K562 (cell line): ENCODE measurements around the gene ANKS1B. TPM values are rescaled to one million over a fixed set of nuclear protein-coding genes. Genes with fewer than 3 reads are reported as not detected.

Experiments
- ATAC-seq: fragments of 200-7000 bp; cut with Tn5 transposase; 3 replicates; pipeline ENCODE4 v1.9.1; 2020; ENCODE audit warnings: moderate library complexity
- BruUV-seq: library from RNA; stranded (reverse); fragments of 400-500 nt; replicated peaks from 2 replicates; lab custom pipeline; 2021; lab: Mats Ljungman, UMichigan
- CTCF ChIA-PET: fragments of 300-600 bp; formaldehyde crosslinking; extraction: SDS; loops from one replicate; lab custom pipeline; 2021; ENCODE audit warnings: low intra/inter-chr PET ratio; lab: Yijun Ruan, JAX
- POLR2A ChIA-PET: fragments of 300-600, 350-650 bp; sonication (Branson Sonifier 250); formaldehyde crosslinking; extraction: SDS; loops from one replicate; lab custom pipeline; 2021; ENCODE audit warnings: antibody characterized with exemption, inconsistent platforms; lab: Yijun Ruan, JAX
- DNase-seq, 4 experiments: peaks; one replicate each; pipeline versions ENCODE4 v3.0.0 to v3.0.0-alpha.2; 2011 to 2018; ENCODE audit warnings: low spot score in 3 of 4, mixed read lengths in 3 of 4; ENCODE audit errors: extremely low read depth in 1 of 4
- FAIRE-seq: peaks from 2 replicates; lab custom pipeline; 2011; peaks lifted over from hg19 to GRCh38; lab: Jason Lieb, UNC
- H2AFZ ChIP-seq: 2 replicates; pipeline ENCODE4 v1.6.0; 2011; ENCODE audit warnings: low read depth, low read length, control low read depth, inconsistent platforms
- H3K27ac ChIP-seq: fragments of 200-600 bp; 3 replicates; pipeline ENCODE4 v1.8.0; 2011; ENCODE audit warnings: low read depth, mild to moderate bottlenecking, control low read depth, inconsistent platforms, low read length, moderate library complexity, mixed read lengths; ENCODE audit errors: extremely low read depth
- H3K27me3 ChIP-seq, 2 experiments: fragments of 300-600 bp in 1 of 2; 2 replicates in 1 of 2; 3 replicates in 1 of 2; pipeline versions ENCODE4 v1.6.0 to v1.8.0; 2011; ENCODE audit warnings: inconsistent platforms in 2 of 2, low read length in 2 of 2, mild to moderate bottlenecking in 1 of 2, mixed read lengths in 1 of 2, moderate library complexity in 1 of 2; ENCODE audit not compliant: control insufficient read depth in 2 of 2, insufficient read depth in 2 of 2
- H3K36me3 ChIP-seq: fragments of 300-600 bp; 3 replicates; pipeline ENCODE4 v1.8.0; 2011; ENCODE audit warnings: mild to moderate bottlenecking, low read length, inconsistent platforms; ENCODE audit not compliant: control insufficient read depth, insufficient read depth
- H3K4me1 ChIP-seq, 2 experiments: fragments of 200-600 bp in 1 of 2; replicated peaks in 1 of 2; 2 replicates in 1 of 2; 3 replicates in 1 of 2; pipeline versions ENCODE4 v1.5.1 to v1.8.0; 2011; ENCODE audit warnings: inconsistent platforms in 2 of 2, low read length in 2 of 2, mild to moderate bottlenecking in 1 of 2, mixed read lengths in 1 of 2, moderate library complexity in 1 of 2; ENCODE audit not compliant: control insufficient read depth in 2 of 2, insufficient read depth in 2 of 2
- H3K4me2 ChIP-seq: 2 replicates; pipeline ENCODE4 v1.6.1; 2011; ENCODE audit warnings: low read length, control low read depth, inconsistent platforms, mixed read lengths; ENCODE audit not compliant: insufficient read depth
- H3K4me3 ChIP-seq: fragments of 200-600 bp; sonication (generic), shearing (Covaris generic); 2 replicates; pipeline ENCODE4 v1.5.1; 2016; ENCODE audit warnings: control low read depth, inconsistent platforms
- H3K79me2 ChIP-seq: fragments of 200-600 bp; 3 replicates; pipeline ENCODE4 v1.8.0; 2011; ENCODE audit warnings: low read length, inconsistent platforms; ENCODE audit not compliant: control insufficient read depth, insufficient read depth
- H3K9ac ChIP-seq, 2 experiments: 2 replicates each; pipeline versions ENCODE4 v1.6.0 to v1.6.1; 2011; ENCODE audit warnings: low read depth in 2 of 2, low read length in 2 of 2, control low read depth in 1 of 2, inconsistent platforms in 1 of 2, mild to moderate bottlenecking in 1 of 2, mixed read lengths in 1 of 2; ENCODE audit not compliant: insufficient read depth in 1 of 2
- H3K9me1 ChIP-seq: one replicate; pipeline ENCODE4 v1.6.0; 2011; ENCODE audit warnings: inconsistent platforms, mild to moderate bottlenecking, low read length, moderate library complexity; ENCODE audit not compliant: control insufficient read depth, insufficient read depth
- H3K9me3 ChIP-seq: replicated peaks from 2 replicates; pipeline ENCODE4 v1.5.1; 2011; ENCODE audit warnings: low read depth, low read length, inconsistent platforms; ENCODE audit not compliant: control insufficient read depth, insufficient read depth
- H4K20me1 ChIP-seq: replicated peaks from 2 replicates; pipeline ENCODE4 v1.6.1; 2011; ENCODE audit warnings: low read length, inconsistent platforms, mixed read lengths; ENCODE audit not compliant: control insufficient read depth, insufficient read depth
- BCLAF1 ChIP-seq, 2 experiments: fragments of 450-650 bp in 1 of 2; IDR thresholded peaks; 2 replicates each; pipeline ENCODE4 v1.6.1; 2011 to 2017; ENCODE audit warnings: low read depth in 2 of 2, antibody characterized with exemption in 1 of 2, borderline replicate concordance in 1 of 2, low read length in 1 of 2, mild to moderate bottlenecking in 1 of 2, mixed read lengths in 1 of 2; ENCODE audit not compliant: control insufficient read depth in 1 of 2
- DPF2 ChIP-seq: fragments of 450-650 bp; IDR thresholded peaks from 2 replicates; pipeline ENCODE4 v1.6.1; 2016
- ELF2 ChIP-seq: fragments of 250-450 bp; sonication (Bioruptor Pico); IDR thresholded peaks from 2 replicates; pipeline ENCODE4 v1.5.0; 2021; ENCODE audit warnings: mild to moderate bottlenecking
- ELK1 ChIP-seq: sonication (generic); formaldehyde crosslinking; IDR thresholded peaks from 2 replicates; pipeline ENCODE4 v1.8.1; 2022; ENCODE audit warnings: missing genetic modification reagents
- FOXP4 ChIP-seq: sonication (generic); formaldehyde crosslinking; IDR thresholded peaks from 2 replicates; pipeline ENCODE4 v1.8.0; 2022; ENCODE audit warnings: mild to moderate bottlenecking, missing genetic modification reagents, borderline replicate concordance
- HMGN3 ChIP-seq: IDR thresholded peaks from 2 replicates; pipeline ENCODE4 v1.6.1; 2011; ENCODE audit warnings: borderline replicate concordance, low read depth, mild to moderate bottlenecking, mixed read lengths, low read length; ENCODE audit not compliant: insufficient read length; ENCODE audit errors: extremely low read depth
- IRF9 ChIP-seq: fragments of 450-650 bp; IDR thresholded peaks from 2 replicates; pipeline ENCODE4 v1.6.1; 2016; ENCODE audit warnings: missing biosample characterization, missing genetic modification characterization
- MAX ChIP-seq: sonication (generic); formaldehyde crosslinking; IDR thresholded peaks from 2 replicates; pipeline ENCODE4 v1.9.0; 2022; ENCODE audit warnings: mild to moderate bottlenecking, missing genetic modification reagents
- SETDB1 ChIP-seq: IDR thresholded peaks from one replicate; pipeline ENCODE4 v1.6.1; 2012; ENCODE audit warnings: low read length, control low read depth, inconsistent platforms
- ZNF551 ChIP-seq: fragments of 250-450 bp; sonication (Bioruptor Pico); IDR thresholded peaks from 2 replicates; pipeline ENCODE4 v1.5.0; 2021; ENCODE audit warnings: mild to moderate bottlenecking, moderate library complexity
- WGBS: fragments of 100-300 bp; shearing (Covaris generic); methylation state at CpG from one replicate; pipeline ENCODE4 v1.1.6; 2016; ENCODE audit warnings: low coverage, mixed read lengths; ENCODE audit not compliant: insufficient coverage; ENCODE audit errors: missing lambda C conversion rate; 5-methylcytosine and 5-hydroxymethylcytosine counted together
- in situ Hi-C: fragments of 300-500 bp; cut with MboI; formaldehyde crosslinking; loops from 4 replicates; pipeline ENCODE4 v1.15.0; 2018; ENCODE audit warnings: inconsistent platforms, mixed read lengths
- intact Hi-C: fragments of 100-400 bp; cut with micrococcal nuclease; formaldehyde crosslinking; loops from 2 replicates; pipeline ENCODE4 v1.14.2; 2022
- polyA plus RNA-seq, 8 experiments: library from polyadenylated mRNA; depleted of rRNA in 4 of 8; stranded (reverse) in 5 of 8; unstranded in 3 of 8; fragments of >200 nt; fragmentation: Nextera tagmentation in 2 of 8; fragmentation: Illumina TruSeq in 1 of 8; extraction: Ambion mirVana in 2 of 8; extraction: Trizol in 1 of 8; gene quantifications; 2 replicates each; pipeline versions ENCODE4 v1.2.1 to v1.2.3, GENCODE V29; 2011 to 2014; ENCODE audit warnings: inconsistent platforms in 1 of 8, missing spikeins in 1 of 8
- total RNA-seq, 7 experiments: library from RNA; depleted of rRNA in 6 of 7; stranded (reverse); fragments of >200 nt in 6 of 7; fragmentation: Illumina TruSeq in 2 of 7; extraction: Trizol in 2 of 7; gene quantifications; 2 replicates each; pipeline versions ENCODE4 v1.2.1 to v1.2.3, GENCODE V29; 2011 to 2021; ENCODE audit warnings: low replicate concordance in 1 of 7
- TF ChIP-seq, protein P1 (sequence below): fragments of 450-650 bp; IDR thresholded peaks from 2 replicates; pipeline ENCODE4 v1.6.1; 2016; ENCODE audit warnings: antibody characterized with exemption

ANKS1B gene
- total and polyA plus RNA-seq, 9 of the 15 experiments (the other 6 are each of a cell fraction or from before 2014, with no cell fraction given) = 0.04 to 0.47 (median 0.28) TPM; not detected in 4

DNA sequence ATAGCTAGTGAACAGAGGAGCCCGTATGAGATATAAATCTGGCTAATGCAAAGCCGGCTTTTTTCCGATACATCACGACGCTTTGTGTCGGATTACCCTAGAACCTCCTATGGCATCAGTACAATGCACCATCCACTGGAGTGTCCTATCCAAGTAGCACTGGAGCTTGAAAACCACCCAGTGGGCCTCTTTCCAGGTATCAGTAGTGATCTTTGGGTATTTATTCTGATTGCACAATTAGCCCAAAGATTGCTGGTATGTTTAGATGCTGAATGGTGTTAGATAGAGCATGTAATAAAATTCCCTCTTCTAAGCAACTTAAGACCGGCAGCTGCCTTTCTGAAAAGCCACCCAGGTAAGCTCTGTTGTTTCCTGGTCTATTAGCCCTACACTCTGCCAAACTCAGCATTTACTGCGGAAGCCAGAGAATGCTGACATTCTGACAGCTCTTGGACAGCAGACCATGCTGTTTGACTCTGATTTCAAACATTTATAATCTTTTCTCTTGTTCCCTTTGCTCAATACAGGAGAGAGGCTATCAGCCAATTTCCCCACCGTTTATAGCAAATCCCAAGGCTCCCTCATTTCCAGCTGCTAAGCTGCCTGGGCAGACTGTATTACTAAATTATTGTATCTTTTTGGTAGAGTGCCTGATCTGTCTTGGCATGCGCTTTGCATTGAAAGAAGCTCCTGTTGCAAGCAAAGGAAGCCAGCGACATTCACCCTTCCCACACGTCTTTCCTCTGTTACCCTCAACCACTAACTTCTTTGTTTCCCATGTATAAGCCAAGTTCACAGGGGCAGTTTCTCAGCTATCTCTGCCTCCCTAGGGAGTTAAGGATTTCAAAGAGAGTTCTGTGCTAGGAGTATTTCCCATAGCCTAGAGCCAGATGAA lies 725.4 kb downstream of the ANKS1B start:
- DNase-seq = no peak
- Histone ChIP-seq H3K4me3 (no peak overlapping the region), H3K9ac (no peak overlapping the region), H3K27ac (no peak overlapping the region), H2AFZ (no peak overlapping the region), H3K9me1 (no peaks in the 10 kb centered on the region), H3K79me2 (no peaks in the 10 kb centered on the region), H3K4me1 (no peaks in the 10 kb centered on the region), H3K27me3 (no peaks in the 10 kb centered on the region), H4K20me1 (no peaks in the 10 kb centered on the region), H3K36me3 (no peaks in the 10 kb centered on the region), H3K4me2 (no peak overlapping the region), H3K9me3 (0 out of 2 replicates have a peak, but pooled peaks cover 2% of the 10 kb centered on the region)
- 2% methylated on average over 12 of the region's 12 CpGs for WGBS
- no peak for ATAC-seq
- intact Hi-C loops (no loop called here), in situ Hi-C loops (no loop called here)
- BruUV-seq = no TSS peak
- ChIA-PET POLR2A (no interaction called here), CTCF (no interaction called here)
- FAIRE-seq = no peak
- TF ChIP-seq MAX = no peak
- TF ChIP-seq, protein P1, sequence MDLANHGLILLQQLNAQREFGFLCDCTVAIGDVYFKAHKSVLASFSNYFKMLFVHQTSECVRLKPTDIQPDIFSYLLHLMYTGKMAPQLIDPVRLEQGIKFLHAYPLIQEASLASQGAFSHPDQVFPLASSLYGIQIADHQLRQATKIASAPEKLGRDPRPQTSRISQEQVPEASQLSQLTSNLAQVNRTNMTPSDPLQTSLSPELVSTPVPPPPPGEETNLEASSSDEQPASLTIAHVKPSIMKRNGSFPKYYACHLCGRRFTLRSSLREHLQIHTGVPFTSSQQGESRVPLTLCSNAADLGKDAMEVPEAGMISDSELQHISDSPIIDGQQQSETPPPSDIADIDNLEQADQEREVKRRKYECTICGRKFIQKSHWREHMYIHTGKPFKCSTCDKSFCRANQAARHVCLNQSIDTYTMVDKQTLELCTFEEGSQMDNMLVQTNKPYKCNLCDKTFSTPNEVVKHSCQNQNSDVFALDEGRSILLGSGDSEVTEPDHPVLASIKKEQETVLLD = no peak
- no peak for TF ChIP-seq IRF9 (tag)
- TF ChIP-seq ELK1 (CRISPR knock-in tag) = no peak
- no peak for TF ChIP-seq DPF2
- no peak for TF ChIP-seq ELF2 (CRISPR knock-in tag)
- no peak for TF ChIP-seq BCLAF1 (IDR thresholded peaks at IDR 0.05; ENCODE audit: borderline replicate concordance in 1 of 2, control insufficient read depth in 1 of 2, low read depth in 2 of 2, low read length in 1 of 2)
- TF ChIP-seq FOXP4 = no peak
- TF ChIP-seq HMGN3 = no peak
- TF ChIP-seq ZNF551 = no peak
- TF ChIP-seq SETDB1 = no peak
